Right hindlimb (tissue), 1 donor: Measurements from ENCODE around the gene SORCS2.

ENCODE experiments used
- DNase-seq: peaks from one replicate; pipeline ENCODE4 v3.0.0-alpha.2; 2018

SORCS2 gene

GRCh38 chr4:7224878-7225533 lies 32.7 kb downstream of the SORCS2 start:
- no peak for DNase-seq

- DNase-seq: no peak
Measured at GRCh38 chr4:7226439-7226838, 34.1 kb downstream of the SORCS2 start.

- DNase-seq: no peak
Measured at GRCh38 chr4:7227008-7227407, 34.7 kb downstream of the SORCS2 start.

GRCh38 chr4:7228734-7229133 lies 36.4 kb downstream of the SORCS2 start:
- no peak for DNase-seq

- no peak for DNase-seq
Measured at GRCh38 chr4:7232061-7232650, 39.8 kb downstream of the SORCS2 start.

GRCh38 chr4:7233006-7233580 lies 40.8 kb downstream of the SORCS2 start:
- no peak for DNase-seq

- no peak for DNase-seq
Measured at GRCh38 chr4:7233601-7234000, 41.3 kb downstream of the SORCS2 start.

- DNase-seq: no peak
Measured at GRCh38 chr4:7234355-7235029, 42.2 kb downstream of the SORCS2 start.

- no peak for DNase-seq
Measured at GRCh38 chr4:7235030-7235380, 42.7 kb downstream of the SORCS2 start.

- peak; percentile 54 for DNase-seq
Measured at GRCh38 chr4:7236847-7237246, 44.5 kb downstream of the SORCS2 start.

GRCh38 chr4:7237873-7238272 lies 45.5 kb downstream of the SORCS2 start:
- no peak for DNase-seq

- no peak for DNase-seq
Measured at GRCh38 chr4:7238300-7238960, 46.1 kb downstream of the SORCS2 start.

- no peak for DNase-seq
Measured at GRCh38 chr4:7239101-7239820, 46.9 kb downstream of the SORCS2 start.

GRCh38 chr4:7239844-7240243 lies 47.5 kb downstream of the SORCS2 start:
- no peak for DNase-seq

GRCh38 chr4:7240306-7240705 lies 48.0 kb downstream of the SORCS2 start:
- no peak for DNase-seq

- DNase-seq: no peak
Measured at GRCh38 chr4:7241597-7242125, 49.3 kb downstream of the SORCS2 start.

- no peak for DNase-seq
Measured at GRCh38 chr4:7242766-7243165, 50.4 kb downstream of the SORCS2 start.

GRCh38 chr4:7243609-7244330 lies 51.4 kb downstream of the SORCS2 start:
- no peak for DNase-seq

GRCh38 chr4:7244331-7244665 lies 52.0 kb downstream of the SORCS2 start:
- no peak for DNase-seq

GRCh38 chr4:7244751-7245320 lies 52.5 kb downstream of the SORCS2 start:
- no peak for DNase-seq

GRCh38 chr4:7247521-7247920 lies 55.2 kb downstream of the SORCS2 start:
- no peak for DNase-seq

- no peak for DNase-seq
Measured at GRCh38 chr4:7247946-7248345, 55.6 kb downstream of the SORCS2 start.
